H9 (cell line): ENCODE results near the gene ANKRD65. TPM values are rescaled to one million over a fixed set of nuclear protein-coding genes. Genes with fewer than 3 reads are reported as not detected.
"Not testable (repeated sequence)": the region's sequence is repeated elsewhere in the genome, so short reads cannot be mapped to it uniquely, and the experiment has no call there.

Source experiments
- DNase-seq: peaks from one replicate; pipeline ENCODE4 v3.0.0-alpha.2; 2017
- H2AFZ ChIP-seq: one replicate; pipeline ENCODE4 v1.6.1; 2013; ENCODE audit warnings: mild to moderate bottlenecking, low read length, control low read depth, moderate library complexity
- H2AK5ac ChIP-seq: 2 replicates; pipeline ENCODE4 v1.6.1; 2013; ENCODE audit warnings: low read length, control low read depth, mixed read lengths; ENCODE audit not compliant: insufficient read length
- H2BK120ac ChIP-seq: one replicate; pipeline ENCODE4 v1.6.1; 2013; ENCODE audit warnings: low read depth, mild to moderate bottlenecking, low read length, control low read depth, inconsistent platforms; ENCODE audit not compliant: poor library complexity, severe bottlenecking
- H2BK12ac ChIP-seq: 2 replicates; pipeline ENCODE4 v1.6.1; 2013; ENCODE audit warnings: low read length, control low read depth, mixed read lengths, low read depth; ENCODE audit not compliant: insufficient read length
- H2BK15ac ChIP-seq: 2 replicates; pipeline ENCODE4 v1.6.1; 2013; ENCODE audit warnings: low read depth, low read length, control low read depth
- H2BK20ac ChIP-seq: one replicate; pipeline ENCODE4 v1.6.1; 2013; ENCODE audit warnings: low read depth, mild to moderate bottlenecking, low read length, control low read depth, inconsistent platforms; ENCODE audit not compliant: poor library complexity, severe bottlenecking
- H2BK5ac ChIP-seq: 2 replicates; pipeline ENCODE4 v1.6.1; 2013; ENCODE audit warnings: low read length, control low read depth, mixed read lengths; ENCODE audit not compliant: insufficient read length
- H3K14ac ChIP-seq: 2 replicates; pipeline ENCODE4 v1.6.1; 2013; ENCODE audit warnings: low read length, control low read depth; ENCODE audit not compliant: insufficient read depth
- H3K18ac ChIP-seq: 2 replicates; pipeline ENCODE4 v1.6.1; 2013; ENCODE audit warnings: low read depth, mild to moderate bottlenecking, mixed read lengths, low read length, control low read depth; ENCODE audit not compliant: insufficient read length
- H3K23ac ChIP-seq: 2 replicates; pipeline ENCODE4 v1.6.1; 2013; ENCODE audit warnings: low read length, control low read depth, mixed read lengths, low read depth; ENCODE audit not compliant: insufficient read length
- H3K23me2 ChIP-seq: 2 replicates; pipeline ENCODE4 v1.6.1; 2013; ENCODE audit warnings: low read depth, mild to moderate bottlenecking, mixed read lengths, low read length, control low read depth; ENCODE audit not compliant: insufficient read length, poor library complexity, severe bottlenecking
- H3K27ac ChIP-seq: 2 replicates; pipeline ENCODE4 v1.5.1; 2013; ENCODE audit warnings: low read length, control low read depth, mixed read lengths, low read depth; ENCODE audit not compliant: insufficient read length
- H3K27me3 ChIP-seq: 2 replicates; pipeline ENCODE4 v1.6.1; 2013; ENCODE audit warnings: low read length, control low read depth, inconsistent platforms; ENCODE audit not compliant: insufficient read depth
- H3K4ac ChIP-seq: 2 replicates; pipeline ENCODE4 v1.6.1; 2013; ENCODE audit warnings: low read depth, mild to moderate bottlenecking, control low read depth, inconsistent platforms, low read length, moderate library complexity
- H3K4me1 ChIP-seq: 2 replicates; pipeline ENCODE4 v1.6.1; 2013; ENCODE audit warnings: low read length, control low read depth, inconsistent platforms; ENCODE audit not compliant: insufficient read depth
- H3K4me2 ChIP-seq: 2 replicates; pipeline ENCODE4 v1.6.1; 2013; ENCODE audit warnings: low read length, control low read depth, mixed read lengths; ENCODE audit not compliant: insufficient read length, insufficient read depth
- H3K56ac ChIP-seq: 2 replicates; pipeline ENCODE4 v1.6.1; 2013; ENCODE audit warnings: low read depth, mild to moderate bottlenecking, mixed read lengths, low read length, control low read depth; ENCODE audit not compliant: insufficient read length
- H3K79me1 ChIP-seq: 2 replicates; pipeline ENCODE4 v1.6.1; 2013; ENCODE audit warnings: low read depth, mild to moderate bottlenecking, moderate library complexity, low read length, control low read depth, inconsistent platforms; ENCODE audit not compliant: insufficient read depth, poor library complexity, severe bottlenecking
- H3K79me2 ChIP-seq: 2 replicates; pipeline ENCODE4 v1.6.1; 2013; ENCODE audit warnings: low read length, control low read depth, inconsistent platforms; ENCODE audit not compliant: insufficient read depth
- H3K9ac ChIP-seq: 2 replicates; pipeline ENCODE4 v1.6.1; 2013; ENCODE audit warnings: low read length, control low read depth, mixed read lengths; ENCODE audit not compliant: insufficient read length; ENCODE audit errors: extremely low read depth
- H3K9me3 ChIP-seq: one replicate; pipeline ENCODE4 v1.6.1; 2013; ENCODE audit warnings: low read depth, low read length, inconsistent platforms; ENCODE audit not compliant: control insufficient read depth
- H3T11ph ChIP-seq: one replicate; pipeline ENCODE4 v1.6.1; 2013; ENCODE audit warnings: mild to moderate bottlenecking, low read length, control low read depth, inconsistent platforms
- H4K20me1 ChIP-seq: one replicate; pipeline ENCODE4 v1.6.1; 2013; ENCODE audit not compliant: control insufficient read depth, insufficient read length, insufficient read depth
- H4K5ac ChIP-seq: 2 replicates; pipeline ENCODE4 v1.6.1; 2013; ENCODE audit warnings: low read depth, mild to moderate bottlenecking, mixed read lengths, low read length, control low read depth; ENCODE audit not compliant: insufficient read length
- H4K8ac ChIP-seq: replicated peaks from 2 replicates; pipeline ENCODE4 v1.6.1; 2013; ENCODE audit warnings: low read length, control low read depth, mixed read lengths, low read depth; ENCODE audit not compliant: insufficient read length
- H4K91ac ChIP-seq: 2 replicates; pipeline ENCODE4 v1.6.1; 2013; ENCODE audit warnings: low read depth, mild to moderate bottlenecking, moderate library complexity, mixed read lengths, low read length, control low read depth; ENCODE audit not compliant: insufficient read length
- H3K27ac Mint-ChIP-seq, 3 experiments: 2 replicates in 2 of 3; 3 replicates in 1 of 3; pipeline ENCODE4 v1.8.0; 2020 to 2021; ENCODE audit warnings: mixed read lengths in 3 of 3, mild to moderate bottlenecking in 1 of 3, moderate library complexity in 1 of 3
- H3K27me3 Mint-ChIP-seq: 2 replicates; pipeline ENCODE4 v1.8.0; 2021; ENCODE audit warnings: low read depth, mild to moderate bottlenecking, moderate library complexity, mixed read lengths
- H3K36me3 Mint-ChIP-seq, 3 experiments: 2 replicates in 2 of 3; 3 replicates in 1 of 3; pipeline ENCODE4 v1.8.0; 2020 to 2021; ENCODE audit warnings: low read depth in 3 of 3, mixed read lengths in 3 of 3; ENCODE audit not compliant: insufficient read depth in 1 of 3
- H3K4me1 Mint-ChIP-seq, 2 experiments: 2 replicates each; pipeline ENCODE4 v1.8.0; 2020; ENCODE audit warnings: mixed read lengths in 2 of 2
- H3K4me3 Mint-ChIP-seq, 2 experiments: 2 replicates in 1 of 2; 3 replicates in 1 of 2; pipeline ENCODE4 v1.8.0; 2020 to 2021; ENCODE audit warnings: mild to moderate bottlenecking in 2 of 2, mixed read lengths in 2 of 2, moderate library complexity in 1 of 2
- H3K9me3 Mint-ChIP-seq, 2 experiments: 2 replicates in 1 of 2; 3 replicates in 1 of 2; pipeline ENCODE4 v1.8.0; 2020; ENCODE audit warnings: mild to moderate bottlenecking in 2 of 2, mixed read lengths in 2 of 2, moderate library complexity in 1 of 2
- WGBS: extraction: QIAGEN DNeasy Blood & Tissue Kit; methylation state at CpG from one replicate; pipeline ENCODE4 v1.1.7; 2013; ENCODE audit warnings: missing lambda C conversion rate, low lambda C conversion rate, mixed read lengths; ENCODE audit not compliant: insufficient read length; ENCODE audit errors: extremely low coverage; 5-methylcytosine and 5-hydroxymethylcytosine counted together
- total RNA-seq: library from RNA; stranded (reverse); gene quantifications from 2 replicates; pipeline ENCODE4 v1.2.1, GENCODE V29; 2021
- TF ChIP-seq, protein P1 (sequence below): fragments of 200-600 bp; sonication (generic); conservative IDR thresholded peaks from 3 replicates; pipeline ENCODE4 v1.8.0; 2021; ENCODE audit warnings: antibody characterized with exemption, mild to moderate bottlenecking

ANKRD65 gene
- total RNA-seq, 1 experiment from 2014 or later, result 3.1 TPM

DNA sequence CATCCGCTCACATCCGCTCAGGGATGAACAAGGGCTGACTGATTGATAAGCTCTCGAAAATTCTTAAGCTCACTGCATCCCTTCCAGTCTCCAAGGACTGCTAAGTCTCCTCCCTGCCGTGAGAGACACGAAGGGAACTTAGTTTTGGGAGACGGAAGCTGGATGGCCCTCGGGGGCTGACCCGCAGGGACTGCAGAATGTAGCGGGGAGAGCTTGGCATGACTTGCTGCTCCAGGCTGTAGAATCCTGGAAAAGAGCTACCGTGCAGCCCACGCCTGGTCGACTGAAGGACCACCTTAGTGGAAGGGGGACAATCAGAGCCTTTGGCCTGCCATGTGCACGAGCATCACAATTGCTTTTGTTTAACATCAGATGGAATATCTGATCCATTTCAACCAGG is 5.3 kb downstream of the ANKRD65 start:
- Histone ChIP-seq H2BK20ac (no peak overlapping the region), H3K23me2 (no peaks in the 10 kb centered on the region), H2BK12ac (no peak overlapping the region), H3K4me2 (no peak overlapping the region), H3K18ac (no peak overlapping the region), H3K27me3 (no peaks in the 10 kb centered on the region), H2BK5ac (no peak overlapping the region), H3K4ac (no peak overlapping the region), H3K23ac (no peak overlapping the region), H4K91ac (no peak overlapping the region), H2AK5ac (no peak overlapping the region), H3K27ac (no peak overlapping the region), H3K79me1 (no peaks in the 10 kb centered on the region), H4K8ac (no peak overlapping the region), H2BK120ac (no peak overlapping the region), H2BK15ac (no peak overlapping the region), H2AFZ (no peak overlapping the region), H3K14ac (no peak overlapping the region), H3K79me2 (no peaks in the 10 kb centered on the region), H3K9me3 (no peaks in the 10 kb centered on the region), H3K4me1 (no peaks in the 10 kb centered on the region), H3K9ac (no peak overlapping the region), H3K56ac (no peak overlapping the region), H3T11ph (no peak overlapping the region), H4K5ac (no peak overlapping the region), H4K20me1 (no peaks in the 10 kb centered on the region)
- Mint-ChIP-seq H3K4me3 (no peak overlapping the region), H3K27ac (peak overlapping the region in 1 of 3 experiments; percentile 52; a peak in 2 of 7 replicates), H3K9me3 (peaks cover 6 to 14% of the 10 kb centered on the region in 2 experiments; a peak in 4 of 5 replicates), H3K27me3 (peaks cover 2% of the 10 kb centered on the region), H3K4me1 (peaks cover 36 to 37% of the 10 kb centered on the region in 2 experiments), H3K36me3 (peaks cover 7 to 18% (median 15%) of the 10 kb centered on the region in 3 experiments)
- no peak for DNase-seq
- WGBS, result no CpG with 5 or more reads among the region's 13 CpGs
- TF ChIP-seq, protein P1, sequence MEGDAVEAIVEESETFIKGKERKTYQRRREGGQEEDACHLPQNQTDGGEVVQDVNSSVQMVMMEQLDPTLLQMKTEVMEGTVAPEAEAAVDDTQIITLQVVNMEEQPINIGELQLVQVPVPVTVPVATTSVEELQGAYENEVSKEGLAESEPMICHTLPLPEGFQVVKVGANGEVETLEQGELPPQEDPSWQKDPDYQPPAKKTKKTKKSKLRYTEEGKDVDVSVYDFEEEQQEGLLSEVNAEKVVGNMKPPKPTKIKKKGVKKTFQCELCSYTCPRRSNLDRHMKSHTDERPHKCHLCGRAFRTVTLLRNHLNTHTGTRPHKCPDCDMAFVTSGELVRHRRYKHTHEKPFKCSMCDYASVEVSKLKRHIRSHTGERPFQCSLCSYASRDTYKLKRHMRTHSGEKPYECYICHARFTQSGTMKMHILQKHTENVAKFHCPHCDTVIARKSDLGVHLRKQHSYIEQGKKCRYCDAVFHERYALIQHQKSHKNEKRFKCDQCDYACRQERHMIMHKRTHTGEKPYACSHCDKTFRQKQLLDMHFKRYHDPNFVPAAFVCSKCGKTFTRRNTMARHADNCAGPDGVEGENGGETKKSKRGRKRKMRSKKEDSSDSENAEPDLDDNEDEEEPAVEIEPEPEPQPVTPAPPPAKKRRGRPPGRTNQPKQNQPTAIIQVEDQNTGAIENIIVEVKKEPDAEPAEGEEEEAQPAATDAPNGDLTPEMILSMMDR, result no peak

DNA sequence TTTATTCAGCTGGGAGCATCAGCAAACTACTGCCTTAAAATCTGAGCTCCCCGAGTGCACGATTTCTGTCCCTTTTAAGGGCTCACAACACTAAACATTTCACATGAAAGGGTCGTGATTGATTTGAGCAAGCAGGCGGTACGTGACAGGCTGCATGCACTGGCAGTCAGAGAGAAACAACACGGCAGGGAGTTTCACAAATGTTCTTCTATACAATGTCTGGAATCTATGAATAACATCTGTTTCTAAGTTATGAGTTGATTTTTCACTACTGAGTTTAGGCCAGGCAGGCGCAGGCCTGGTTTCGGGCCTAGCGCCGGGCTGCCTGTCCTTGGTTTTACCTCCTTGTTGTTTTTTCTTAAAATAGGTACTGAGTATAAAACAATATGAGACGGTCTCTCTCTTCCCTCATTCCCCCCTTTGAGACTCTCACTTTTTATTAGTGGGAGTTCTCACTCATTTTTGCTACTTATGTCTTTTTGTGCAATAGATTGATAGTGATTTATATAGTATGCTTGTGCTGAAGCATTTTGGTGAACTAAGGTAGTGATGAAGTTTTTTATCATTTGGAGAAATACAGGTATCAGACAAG is 8.7 kb downstream of the ANKRD65 start:
- not testable (repeated sequence) for H2AK5ac ChIP-seq, H3K4ac ChIP-seq, H3K79me1 ChIP-seq, H3K4me3 Mint-ChIP-seq, H2BK15ac ChIP-seq, H4K8ac ChIP-seq, H2BK20ac ChIP-seq, H3K14ac ChIP-seq, H3K23ac ChIP-seq, H3K27ac Mint-ChIP-seq, DNase-seq, H3K27ac ChIP-seq, H3K9ac ChIP-seq, H3K27me3 Mint-ChIP-seq, H4K91ac ChIP-seq, H3K56ac ChIP-seq, H2BK12ac ChIP-seq, H3K79me2 ChIP-seq, H2BK5ac ChIP-seq, H3T11ph ChIP-seq, H3K4me2 ChIP-seq, H2BK120ac ChIP-seq, H3K27me3 ChIP-seq, H3K4me1 ChIP-seq, H3K9me3 ChIP-seq, H4K5ac ChIP-seq, H3K23me2 ChIP-seq, H3K18ac ChIP-seq, H4K20me1 ChIP-seq, H2AFZ ChIP-seq
- H3K36me3 Mint-ChIP-seq, result peaks cover 10 to 29% (median 28%) of the 10 kb centered on the region in 3 experiments
- H3K9me3 Mint-ChIP-seq, result peaks cover 6 to 14% of the 10 kb centered on the region in 2 experiments; a peak in 4 of 5 replicates
- peaks cover 41 to 43% of the 10 kb centered on the region in 2 experiments for H3K4me1 Mint-ChIP-seq
- no CpG with 5 or more reads among the region's 11 CpGs for WGBS
